K562 (cell line): ENCODE results near the gene UBE2E3.

Experiments used
- HDGF ChIP-seq: fragments of 450-650 bp; IDR thresholded peaks from 2 replicates; pipeline ENCODE4 v1.6.1; 2016
- MAZ ChIP-seq, 2 experiments: fragments of 450-650 bp in 1 of 2; sonication (generic) in 1 of 2; formaldehyde crosslinking; IDR thresholded peaks in 1 of 2; conservative IDR thresholded peaks in 1 of 2; 2 replicates each; pipeline versions ENCODE4 v1.4.0 to v1.5.0; 2020; ENCODE audit warnings: mild to moderate bottlenecking in 1 of 2, missing genetic modification reagents in 1 of 2
- POLR2A ChIP-seq: fragments of 450-650 bp; conservative IDR thresholded peaks from 2 replicates; pipeline ENCODE4 v1.6.1; 2016
- POLR2AphosphoS2 ChIP-seq: IDR thresholded peaks from 2 replicates; pipeline ENCODE4 v1.6.1; 2012; ENCODE audit warnings: low read length, improper control_type of control experiment
- POLR2AphosphoS5 ChIP-seq: IDR thresholded peaks from 2 replicates; pipeline ENCODE4 v1.6.1; 2011; ENCODE audit warnings: mild to moderate bottlenecking, low read depth, low read length, moderate library complexity; ENCODE audit not compliant: control insufficient read depth, insufficient read depth
- RBFOX2 ChIP-seq: fragments of 200-400 bp; formaldehyde crosslinking; IDR thresholded peaks from 2 replicates; pipeline ENCODE4 v1.6.1; 2017; ENCODE audit warnings: low read depth, mild to moderate bottlenecking, low read length, moderate library complexity
- TEAD4 ChIP-seq, 2 experiments: sonication (generic) in 1 of 2; formaldehyde crosslinking in 1 of 2; IDR thresholded peaks; 2 replicates each; pipeline versions ENCODE4 v1.6.1 to v1.8.0; 2012 to 2022; ENCODE audit warnings: borderline replicate concordance in 1 of 2, inconsistent platforms in 1 of 2, low read length in 1 of 2, mild to moderate bottlenecking in 1 of 2, missing genetic modification reagents in 1 of 2
- ZNF707 ChIP-seq: fragments of 250-450 bp; sonication (Bioruptor Pico); conservative IDR thresholded peaks from 2 replicates; pipeline ENCODE4 v1.8.0; 2022; ENCODE audit warnings: inconsistent platforms, mild to moderate bottlenecking, moderate library complexity
- TF ChIP-seq, protein P1 (sequence below): fragments of 250-450 bp; sonication (Bioruptor Pico); IDR thresholded peaks from 2 replicates; pipeline ENCODE4 v1.8.0; 2021; ENCODE audit warnings: borderline replicate concordance, mild to moderate bottlenecking, moderate library complexity; ENCODE audit not compliant: poor library complexity, severe bottlenecking

DNA sequence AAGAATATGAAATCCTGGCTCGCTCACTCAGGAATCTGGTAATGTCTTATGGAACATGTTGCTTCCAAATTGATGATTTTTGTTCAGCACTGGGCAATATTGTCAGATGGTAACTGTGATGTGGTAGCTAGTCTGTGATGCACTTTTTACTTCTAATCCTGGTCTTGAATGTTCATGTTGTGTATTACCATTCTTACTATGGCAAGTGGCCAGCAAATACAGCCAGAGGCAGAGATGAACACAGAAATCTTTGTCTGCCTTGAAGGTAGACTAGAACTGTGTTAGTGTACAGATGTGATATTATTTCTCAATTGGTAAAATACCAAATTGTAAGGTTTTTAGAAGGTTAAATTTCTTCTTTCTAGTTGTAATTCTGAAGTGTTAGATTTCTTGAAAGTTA is 83.3 kb downstream of the UBE2E3 start:
- no peak for TF ChIP-seq ZNF707
- no peak for TF ChIP-seq RBFOX2
- no peak for TF ChIP-seq POLR2AphosphoS2
- TF ChIP-seq HDGF = no peak
- no peak for TF ChIP-seq POLR2A
- no peak for TF ChIP-seq TEAD4 (IDR thresholded peaks at IDR 0.05; ENCODE audit: low read length)
- no peak for TF ChIP-seq TEAD4 (CRISPR knock-in tag; IDR thresholded peaks at IDR 0.05; ENCODE audit: borderline replicate concordance)
- no peak for TF ChIP-seq MAZ (CRISPR knock-in tag; conservative IDR thresholded peaks at IDR 0.05 in 1 of 2, IDR thresholded peaks at IDR 0.05 in 1 of 2)
- no peak for TF ChIP-seq POLR2AphosphoS5
- TF ChIP-seq, protein P1, sequence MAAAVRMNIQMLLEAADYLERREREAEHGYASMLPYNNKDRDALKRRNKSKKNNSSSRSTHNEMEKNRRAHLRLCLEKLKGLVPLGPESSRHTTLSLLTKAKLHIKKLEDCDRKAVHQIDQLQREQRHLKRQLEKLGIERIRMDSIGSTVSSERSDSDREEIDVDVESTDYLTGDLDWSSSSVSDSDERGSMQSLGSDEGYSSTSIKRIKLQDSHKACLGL = no peak
